GM19238 (cell line): ENCODE results near the gene EXD3.

Experiments used
- DNase-seq: peaks from one replicate; pipeline ENCODE4 v3.0.0; 2011; ENCODE audit warnings: low spot score; ENCODE audit not compliant: insufficient read length

The EXD3 gene

GRCh38 chr9:137317718-137318511 is 105.0 kb downstream of the EXD3 start:
- DNase-seq = peak; percentile 6

GRCh38 chr9:137317021-137317717 is 105.8 kb downstream of the EXD3 start:
- DNase-seq = peak; percentile 3

GRCh38 chr9:137316012-137316981 is 106.7 kb downstream of the EXD3 start:
- peak; percentile 57 for DNase-seq

GRCh38 chr9:137315581-137316011 is 107.4 kb downstream of the EXD3 start:
- DNase-seq = no peak

- peak; percentile 12 for DNase-seq
Measured at GRCh38 chr9:137314561-137315560, 108.1 kb downstream of the EXD3 start.

GRCh38 chr9:137313956-137314560 is 108.9 kb downstream of the EXD3 start:
- no peak for DNase-seq

GRCh38 chr9:137313326-137313936 is 109.5 kb downstream of the EXD3 start:
- peak; percentile 7 for DNase-seq

- DNase-seq = peak; percentile 11
Measured at GRCh38 chr9:137312852-137313325, 110.1 kb downstream of the EXD3 start.

GRCh38 chr9:137311986-137312851 is 110.7 kb downstream of the EXD3 start:
- DNase-seq = no peak

GRCh38 chr9:137311171-137311985 is 111.6 kb downstream of the EXD3 start:
- DNase-seq = peak; percentile 7

- no peak for DNase-seq
Measured at GRCh38 chr9:137310189-137311052, 112.5 kb downstream of the EXD3 start.

GRCh38 chr9:137309368-137310188 is 113.4 kb downstream of the EXD3 start:
- DNase-seq = no peak

GRCh38 chr9:137308057-137308619 is 114.8 kb downstream of the EXD3 start:
- DNase-seq = no peak

GRCh38 chr9:137307255-137308056 is 115.5 kb downstream of the EXD3 start:
- no peak for DNase-seq
